GM19099 (cell line): ENCODE measurements around the gene HOXB4.

Experiments used
- POLR2A ChIP-seq: IDR thresholded peaks from 3 replicates; pipeline ENCODE4 v1.6.1; 2011; ENCODE audit warnings: low read depth; ENCODE audit not compliant: insufficient read length; ENCODE audit errors: extremely low read depth

The HOXB4 gene

GRCh38 chr17:48598736-48599135 lies 20.6 kb upstream of the HOXB4 start:
- TF ChIP-seq POLR2A = no peak

- TF ChIP-seq POLR2A = peak; percentile 37
Measured at GRCh38 chr17:48597778-48598631, 19.9 kb upstream of the HOXB4 start.

GRCh38 chr17:48597528-48597777 lies 19.3 kb upstream of the HOXB4 start:
- TF ChIP-seq POLR2A = no peak

- no peak for TF ChIP-seq POLR2A
Measured at GRCh38 chr17:48596735-48597527, 18.8 kb upstream of the HOXB4 start.

- TF ChIP-seq POLR2A = no peak
Measured at GRCh38 chr17:48596000-48596734, 18.0 kb upstream of the HOXB4 start.

GRCh38 chr17:48595278-48595999 lies 17.3 kb upstream of the HOXB4 start:
- no peak for TF ChIP-seq POLR2A

- no peak for TF ChIP-seq POLR2A
Measured at GRCh38 chr17:48594538-48595277, 16.6 kb upstream of the HOXB4 start.

GRCh38 chr17:48593840-48594537 lies 15.8 kb upstream of the HOXB4 start:
- no peak for TF ChIP-seq POLR2A

- TF ChIP-seq POLR2A = no peak
Measured at GRCh38 chr17:48593126-48593829, 15.1 kb upstream of the HOXB4 start, which contains the start of gene HOXB5. Gene HOXB5 (minus strand): TSS chr17:48593779. CDS start chr17:48593682, 97 bp downstream.

GRCh38 chr17:48592577-48592976 lies 14.4 kb upstream of the HOXB4 start:
- no peak for TF ChIP-seq POLR2A

- TF ChIP-seq POLR2A = no peak
Measured at GRCh38 chr17:48592057-48592514, 13.9 kb upstream of the HOXB4 start.

- no peak for TF ChIP-seq POLR2A
Measured at GRCh38 chr17:48591255-48592056, 13.3 kb upstream of the HOXB4 start.
